NCI-H146 (cell line): ENCODE results near the gene PSMD2.

Experiments
- DNase-seq: peaks from one replicate; lab custom pipeline; 2025; lab: John Stamatoyannopoulos, UW

PSMD2 gene

DNA sequence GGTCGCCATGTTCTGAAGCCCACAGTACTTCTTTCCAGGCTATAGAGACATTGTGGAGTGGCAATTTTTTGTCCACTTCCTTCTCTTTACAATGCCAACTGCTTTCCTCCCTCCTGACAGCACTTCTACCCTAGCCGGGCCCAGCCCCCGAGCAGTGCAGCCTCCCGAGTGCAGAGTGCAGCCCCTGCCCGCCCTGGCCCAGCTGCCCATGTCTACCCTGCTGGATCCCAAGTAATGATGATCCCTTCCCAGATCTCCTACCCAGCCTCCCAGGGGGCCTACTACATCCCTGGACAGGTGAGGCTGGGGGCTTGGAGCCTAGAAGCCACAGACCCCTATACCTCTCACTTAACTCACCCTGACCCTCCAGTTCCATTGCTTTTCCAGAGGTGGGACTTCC, 18.2 kb downstream of the PSMD2 start:
- DNase-seq: no peak

DNA sequence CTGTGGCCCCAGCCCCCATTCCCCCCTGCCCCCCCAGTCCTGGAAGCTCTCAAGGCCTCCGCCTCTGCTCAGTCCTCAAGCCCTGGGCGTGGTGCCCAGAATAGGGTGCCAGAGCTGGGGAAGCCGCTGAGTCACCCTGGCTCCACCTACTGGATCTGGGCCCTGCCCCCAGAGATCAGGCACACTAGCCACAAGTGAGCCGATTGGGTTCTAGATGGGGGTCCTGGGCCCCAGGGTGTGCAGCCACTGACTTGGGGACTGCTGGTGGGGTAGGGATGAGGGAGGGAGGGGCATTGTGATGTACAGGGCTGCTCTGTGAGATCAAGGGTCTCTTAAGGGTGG, 21.0 kb downstream of the PSMD2 start:
- no peak for DNase-seq

DNA sequence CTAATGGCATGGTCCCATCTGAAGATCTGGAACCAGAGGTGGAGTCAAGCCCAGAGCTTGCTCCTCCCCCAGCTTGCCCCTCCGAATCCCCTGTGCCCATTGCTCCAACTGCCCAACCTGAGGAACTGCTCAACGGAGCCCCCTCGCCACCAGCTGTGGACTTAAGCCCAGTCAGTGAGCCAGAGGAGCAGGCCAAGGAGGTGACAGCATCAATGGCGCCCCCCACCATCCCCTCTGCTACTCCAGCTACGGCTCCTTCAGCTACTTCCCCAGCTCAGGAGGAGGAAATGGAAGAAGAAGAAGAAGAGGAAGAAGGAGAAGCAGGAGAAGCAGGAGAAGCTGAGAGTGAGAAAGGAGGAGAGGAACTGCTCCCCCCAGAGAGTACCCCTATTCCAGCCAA, 22.6 kb downstream of the PSMD2 start:
- DNase-seq: no peak

DNA sequence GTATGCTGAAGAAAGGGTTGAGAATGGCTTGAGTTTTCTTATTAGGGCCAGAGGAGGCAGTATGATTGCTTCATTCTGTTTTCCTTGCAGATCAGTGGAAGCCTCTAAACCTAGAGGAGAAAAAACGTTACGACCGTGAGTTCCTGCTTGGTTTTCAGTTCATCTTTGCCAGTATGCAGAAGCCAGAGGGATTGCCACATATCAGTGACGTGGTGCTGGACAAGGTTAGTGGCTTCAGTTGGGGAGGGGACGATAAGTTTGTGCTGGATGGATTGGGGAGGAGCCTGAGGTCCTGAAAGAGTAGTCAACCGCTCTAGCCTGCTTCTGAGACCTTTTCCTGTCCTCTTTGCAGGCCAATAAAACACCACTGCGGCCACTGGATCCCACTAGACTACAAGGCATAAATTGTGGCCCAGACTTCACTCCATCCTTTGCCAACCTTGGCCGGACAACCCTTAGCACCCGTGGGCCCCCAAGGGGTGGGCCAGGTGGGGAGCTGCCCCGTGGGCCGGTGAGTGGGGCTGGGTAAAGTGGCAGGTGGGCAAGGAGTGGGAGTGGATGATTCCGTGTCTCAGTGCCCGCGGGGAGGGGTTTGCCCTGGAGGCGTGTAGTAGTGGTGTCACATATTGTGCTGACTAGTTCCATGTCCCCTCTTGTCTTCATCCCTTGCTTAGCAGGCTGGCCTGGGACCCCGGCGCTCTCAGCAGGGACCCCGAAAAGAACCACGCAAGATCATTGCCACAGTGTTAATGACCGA, 23.9 kb downstream of the PSMD2 start:
- DNase-seq: no peak

DNA sequence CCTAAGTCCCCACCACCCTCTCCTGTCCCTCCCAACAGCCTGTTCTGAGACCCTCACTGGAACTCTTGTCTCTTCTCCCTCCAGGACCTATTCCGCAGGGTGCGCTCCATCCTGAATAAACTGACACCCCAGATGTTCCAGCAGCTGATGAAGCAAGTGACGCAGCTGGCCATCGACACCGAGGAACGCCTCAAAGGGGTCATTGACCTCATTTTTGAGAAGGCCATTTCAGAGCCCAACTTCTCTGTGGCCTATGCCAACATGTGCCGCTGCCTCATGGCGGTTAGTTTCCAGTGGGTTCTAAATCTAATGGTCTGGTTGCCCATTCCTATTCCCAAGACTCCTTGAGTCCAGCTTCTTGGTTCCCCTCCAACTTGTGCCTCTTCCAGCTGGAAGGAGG, 24.7 kb downstream of the PSMD2 start:
- DNase-seq: no peak

DNA sequence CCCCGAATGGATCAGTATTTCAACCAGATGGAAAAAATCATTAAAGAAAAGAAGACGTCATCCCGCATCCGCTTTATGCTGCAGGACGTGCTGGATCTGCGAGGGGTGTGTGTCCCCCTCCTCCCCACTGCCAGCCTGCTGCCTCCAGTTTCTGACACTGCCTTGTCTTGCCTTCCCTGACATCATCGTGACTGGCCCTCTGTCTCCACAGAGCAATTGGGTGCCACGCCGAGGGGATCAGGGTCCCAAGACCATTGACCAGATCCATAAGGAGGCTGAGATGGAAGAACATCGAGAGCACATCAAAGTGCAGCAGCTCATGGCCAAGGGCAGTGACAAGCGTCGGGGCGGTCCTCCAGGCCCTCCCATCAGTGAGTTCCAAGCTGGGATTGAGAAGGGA, 26.2 kb downstream of the PSMD2 start:
- DNase-seq: no peak

DNA sequence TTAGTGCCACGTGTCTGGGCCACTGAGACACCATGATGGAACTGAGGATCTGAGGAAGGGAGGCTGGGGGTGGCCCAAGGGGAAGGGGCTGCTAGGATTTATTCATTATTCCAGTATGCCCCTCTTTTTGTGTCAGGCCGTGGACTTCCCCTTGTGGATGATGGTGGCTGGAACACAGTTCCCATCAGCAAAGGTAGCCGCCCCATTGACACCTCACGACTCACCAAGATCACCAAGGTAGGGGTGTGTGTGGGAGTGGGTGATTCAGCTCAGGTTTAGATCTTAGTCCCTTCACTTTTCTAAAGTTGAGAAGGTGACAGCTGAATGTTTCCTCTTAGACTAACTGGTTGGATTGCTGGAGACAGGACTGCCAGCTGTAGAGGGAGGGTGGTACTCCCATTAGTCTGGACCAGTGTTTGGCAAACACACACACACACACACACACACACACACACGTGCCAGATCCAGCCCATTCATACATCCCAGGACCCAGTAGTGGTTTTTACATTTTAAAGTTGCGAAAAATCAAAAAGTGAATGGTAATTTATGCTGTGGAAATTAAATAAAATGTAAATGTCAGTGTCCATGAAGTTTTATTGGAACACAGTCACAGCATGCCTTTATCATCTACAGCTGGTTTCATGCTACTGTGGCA, 26.8 kb downstream of the PSMD2 start:
- DNase-seq: no peak

DNA sequence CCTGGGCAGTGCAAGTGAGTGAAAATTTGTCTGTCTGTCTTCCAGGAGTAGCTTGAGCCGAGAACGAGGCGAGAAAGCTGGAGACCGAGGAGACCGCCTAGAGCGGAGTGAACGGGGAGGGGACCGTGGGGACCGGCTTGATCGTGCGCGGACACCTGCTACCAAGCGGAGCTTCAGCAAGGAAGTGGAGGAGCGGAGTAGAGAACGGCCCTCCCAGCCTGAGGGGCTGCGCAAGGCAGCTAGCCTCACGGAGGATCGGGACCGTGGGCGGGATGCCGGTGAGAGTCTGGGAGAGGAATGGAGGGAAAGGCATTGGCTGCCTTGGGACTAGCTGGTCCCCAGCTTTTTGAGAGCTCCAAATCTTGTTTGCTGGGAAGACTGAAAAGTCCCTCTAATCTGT, 28.1 kb downstream of the PSMD2 start:
- no peak for DNase-seq

DNA sequence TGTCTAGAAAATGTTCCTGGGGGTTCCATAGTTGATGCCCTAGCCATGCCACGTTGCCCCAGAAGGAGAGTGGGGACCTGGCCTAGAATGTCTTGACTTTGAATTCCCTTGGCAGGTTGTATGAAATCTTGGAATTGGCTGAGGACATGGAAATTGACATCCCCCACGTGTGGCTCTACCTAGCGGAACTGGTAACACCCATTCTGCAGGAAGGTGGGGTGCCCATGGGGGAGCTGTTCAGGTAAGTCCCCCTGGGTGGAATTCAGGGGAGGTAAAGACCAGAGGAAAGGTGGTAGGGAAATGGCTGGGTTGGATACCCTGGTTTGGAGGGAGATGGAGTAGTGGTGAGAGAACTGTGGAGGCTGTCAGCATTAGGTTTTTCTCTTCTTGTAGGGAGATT, 29.5 kb downstream of the PSMD2 start:
- no peak for DNase-seq

DNA sequence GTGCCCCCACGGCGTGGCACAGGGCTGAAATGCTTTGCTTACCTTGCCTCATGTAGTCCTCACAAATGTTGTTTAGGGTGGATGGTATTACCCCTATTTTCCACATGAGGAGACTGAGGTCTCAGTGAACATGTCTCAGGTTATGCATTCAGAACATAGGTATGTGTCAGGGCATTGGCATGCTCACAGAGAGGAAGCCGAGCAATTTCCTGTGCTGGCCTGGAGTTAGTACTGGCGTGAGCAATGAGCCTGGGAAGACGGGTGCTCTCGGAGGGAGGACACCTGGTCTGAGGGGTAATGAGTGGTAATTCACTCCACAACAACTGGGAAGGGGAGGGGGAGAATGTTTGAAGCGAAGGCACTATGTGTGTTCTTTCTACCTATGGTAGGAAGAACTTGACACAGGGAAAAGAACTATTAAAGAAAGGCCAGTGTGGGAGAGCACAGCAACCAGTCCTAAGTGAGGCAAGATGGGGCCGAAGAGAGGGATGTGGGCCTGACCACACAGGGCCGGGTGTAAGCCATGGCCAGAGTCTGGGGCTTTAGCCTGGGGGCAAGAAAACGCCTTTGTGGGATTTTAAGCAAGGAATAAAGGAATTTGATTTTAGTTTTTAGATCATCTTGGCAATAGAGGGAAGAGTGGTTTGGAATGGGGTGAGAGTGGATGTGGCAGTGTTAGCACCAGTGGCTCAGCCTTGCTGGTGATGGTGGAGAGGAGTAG, 33.5 kb downstream of the PSMD2 start:
- DNase-seq: no peak

DNA sequence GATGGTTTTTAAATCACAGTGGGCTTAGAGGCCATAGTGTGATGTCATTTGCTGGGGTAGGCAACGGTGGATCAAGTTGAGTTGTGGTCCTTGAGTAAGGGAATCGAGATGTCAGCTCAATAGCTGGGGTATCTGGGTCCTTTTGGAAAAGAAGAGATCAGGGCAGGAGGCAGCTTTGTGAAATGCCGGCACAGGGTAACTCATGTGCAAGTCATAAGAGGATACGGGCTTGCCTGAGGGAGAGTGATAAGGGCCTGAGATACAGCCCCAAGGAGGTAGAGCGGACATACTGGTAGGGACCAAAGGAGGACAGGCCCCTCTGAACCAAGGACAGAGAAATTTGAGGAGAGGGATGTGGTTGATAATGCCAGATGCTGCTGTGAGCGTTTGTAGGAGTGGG, 34.1 kb downstream of the PSMD2 start:
- DNase-seq: no peak

DNA sequence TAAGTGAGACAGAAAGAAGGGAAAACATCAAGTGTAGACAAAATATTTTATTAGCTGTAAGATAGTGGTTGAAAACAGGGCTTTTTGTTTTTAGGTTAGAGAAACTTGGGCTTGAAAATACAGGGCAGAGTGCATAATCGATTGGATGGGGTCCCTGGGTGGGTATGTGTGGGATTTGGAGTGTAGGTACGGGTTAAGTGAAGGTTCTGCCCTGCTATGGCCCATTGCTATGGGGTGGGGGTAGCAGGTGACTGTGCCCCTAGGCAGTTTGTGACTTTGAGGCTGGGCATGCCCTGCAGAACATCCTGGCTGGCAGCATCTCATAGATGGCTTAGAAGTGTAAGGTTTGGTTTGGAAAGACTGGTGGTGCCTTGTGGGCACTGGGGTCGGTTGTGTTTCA, 34.7 kb downstream of the PSMD2 start:
- DNase-seq: no peak

DNA sequence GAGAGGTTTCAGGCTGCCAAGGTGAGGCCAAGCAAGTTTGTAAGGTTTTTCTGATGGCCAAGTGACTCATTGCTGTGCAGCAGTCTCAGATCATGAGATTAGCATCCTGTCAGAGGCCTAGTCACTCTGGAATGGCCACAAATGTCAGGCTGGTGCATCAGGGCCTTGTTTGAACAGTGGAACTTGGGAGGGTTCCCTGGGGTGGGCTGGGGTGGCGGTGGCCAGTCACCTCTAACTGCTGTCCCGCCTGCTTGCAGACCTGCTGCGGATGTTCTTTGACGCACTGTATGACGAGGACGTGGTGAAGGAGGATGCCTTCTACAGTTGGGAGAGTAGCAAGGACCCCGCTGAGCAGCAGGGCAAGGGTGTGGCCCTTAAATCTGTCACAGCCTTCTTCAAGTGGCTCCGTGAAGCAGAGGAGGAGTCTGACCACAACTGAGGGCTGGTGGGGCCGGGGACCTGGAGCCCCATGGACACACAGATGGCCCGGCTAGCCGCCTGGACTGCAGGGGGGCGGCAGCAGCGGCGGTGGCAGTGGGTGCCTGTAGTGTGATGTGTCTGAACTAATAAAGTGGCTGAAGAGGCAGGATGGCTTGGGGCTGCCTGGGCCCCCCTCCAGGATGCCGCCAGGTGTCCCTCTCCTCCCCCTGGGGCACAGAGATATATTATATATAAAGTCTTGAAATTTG, 35.6 kb downstream of the PSMD2 start:
- DNase-seq: no peak

DNA sequence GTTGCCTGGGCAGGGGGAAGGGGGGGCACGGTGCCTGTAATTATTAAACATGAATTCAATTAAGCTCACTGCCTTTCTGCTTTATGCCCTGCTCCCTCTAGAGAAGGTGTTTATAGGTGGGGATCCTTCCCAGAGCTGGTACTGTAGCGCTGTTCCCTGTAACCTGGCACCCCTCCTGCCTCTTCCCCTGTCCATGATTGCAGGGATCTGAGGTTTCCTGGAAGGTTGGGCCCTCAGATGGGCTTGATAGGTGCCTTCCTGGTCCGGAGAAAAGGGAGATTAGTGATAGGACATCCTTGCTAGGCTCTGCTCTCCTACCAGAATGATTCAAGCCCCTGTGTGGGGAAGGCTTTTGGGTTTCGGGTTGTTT, 36.2 kb downstream of the PSMD2 start:
- peak; percentile 46 for DNase-seq

DNA sequence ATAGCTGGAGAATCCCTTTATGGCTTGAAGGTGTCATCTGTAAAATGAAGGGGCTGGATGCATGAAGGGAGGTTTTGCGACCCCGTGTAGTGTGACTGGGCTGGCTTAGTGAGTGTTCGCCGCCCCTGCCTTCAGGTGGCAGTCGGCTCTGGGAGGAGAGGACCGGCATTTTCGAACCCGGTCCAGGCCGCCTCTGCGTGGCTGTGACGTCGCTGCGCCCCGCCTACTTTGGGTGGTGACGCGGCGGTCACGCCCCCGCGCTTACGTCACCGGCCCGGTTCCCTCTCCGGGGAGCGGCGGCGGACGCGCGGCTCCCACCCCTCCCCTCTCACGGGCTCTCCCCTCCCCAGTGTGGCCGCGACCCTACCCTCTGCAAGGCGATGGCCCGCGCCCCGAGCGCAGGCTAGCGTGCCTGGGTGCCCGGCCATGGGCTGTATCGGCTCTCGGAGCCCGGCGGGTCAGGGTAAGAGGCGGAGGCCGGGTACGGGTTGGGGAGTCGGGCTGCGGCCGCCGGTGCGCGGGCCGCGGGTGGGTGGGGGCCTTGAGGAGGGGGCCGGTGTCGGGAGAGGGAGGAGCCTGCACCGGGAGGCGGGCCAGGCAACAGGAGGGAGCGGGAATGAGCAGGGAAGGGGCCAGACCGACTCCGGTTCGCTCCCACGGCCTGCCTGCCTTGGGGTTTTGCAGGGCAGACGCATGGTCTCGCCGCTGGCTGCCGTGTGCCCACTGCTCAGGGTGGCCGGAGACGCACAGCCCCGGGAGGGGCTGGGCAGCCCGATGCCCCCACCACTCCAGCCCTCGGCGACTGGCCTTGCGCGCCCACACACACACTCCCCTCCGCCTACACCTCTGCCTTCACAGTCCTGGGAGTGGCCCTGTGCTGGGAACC, 36.9 kb downstream of the PSMD2 start:
- DNase-seq: peak; percentile 86

DNA sequence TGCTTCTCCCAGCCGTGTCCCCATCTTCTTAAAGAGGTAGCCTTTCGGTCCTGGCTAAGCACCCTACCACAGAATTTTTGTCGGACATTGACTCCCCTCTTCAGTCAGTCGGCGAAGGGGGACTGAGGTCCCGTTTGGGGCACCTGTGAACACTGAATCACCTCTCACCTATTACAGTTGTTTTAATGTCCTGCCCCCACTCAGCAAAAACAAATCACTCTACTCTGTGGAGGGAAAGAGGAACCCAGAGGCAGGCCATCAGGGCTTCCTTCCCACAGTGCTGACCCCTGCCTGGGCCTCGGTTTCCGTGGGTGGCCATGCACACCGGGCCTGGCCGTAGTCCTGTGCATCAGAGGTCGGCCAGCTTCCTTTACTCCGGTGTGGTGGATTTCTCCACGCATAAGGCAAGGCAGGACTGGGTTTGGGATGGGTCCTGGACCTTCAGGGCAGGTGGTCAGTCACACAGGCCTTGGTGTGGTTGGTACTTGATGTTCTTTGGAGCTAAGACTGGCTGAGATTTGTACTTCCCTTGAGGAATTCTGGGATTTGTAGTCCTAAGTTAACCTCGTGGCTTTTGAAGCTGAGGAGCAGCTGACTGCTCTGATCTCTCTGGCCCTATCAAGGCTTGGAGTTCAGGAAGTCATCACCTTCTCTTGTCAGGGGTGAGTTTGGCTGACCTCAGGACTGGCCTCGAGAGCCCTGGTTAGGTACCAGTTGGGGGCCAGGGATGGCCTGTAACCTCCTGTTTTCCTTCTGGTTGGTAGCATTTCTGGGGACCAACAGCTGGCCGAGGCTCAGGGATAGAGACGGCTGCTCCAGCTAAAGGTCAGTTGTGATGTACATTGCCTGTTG, 37.7 kb downstream of the PSMD2 start:
- DNase-seq: peak; percentile 59

DNA sequence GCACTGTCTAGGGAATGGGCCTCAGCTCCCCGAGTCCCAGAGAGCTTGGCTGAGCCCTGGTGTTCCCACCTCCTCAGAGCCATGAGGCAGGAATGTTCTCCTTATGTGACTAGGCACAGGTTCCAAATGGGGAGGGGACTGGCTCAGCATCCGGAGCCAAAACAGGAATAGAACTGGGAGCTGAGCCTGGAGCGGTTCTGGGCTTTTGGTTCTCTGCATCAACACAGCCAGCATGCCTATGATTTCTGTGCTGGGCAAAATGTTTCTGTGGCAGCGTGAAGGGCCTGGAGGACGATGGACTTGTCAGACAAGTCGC, 38.3 kb downstream of the PSMD2 start, which contains the start of gene FAM131A:
Gene FAM131A (plus strand): TSS at position 202 of the 316 bp plus-strand sequence. CDS start 31 bp downstream, at position 233.
- no peak for DNase-seq

DNA sequence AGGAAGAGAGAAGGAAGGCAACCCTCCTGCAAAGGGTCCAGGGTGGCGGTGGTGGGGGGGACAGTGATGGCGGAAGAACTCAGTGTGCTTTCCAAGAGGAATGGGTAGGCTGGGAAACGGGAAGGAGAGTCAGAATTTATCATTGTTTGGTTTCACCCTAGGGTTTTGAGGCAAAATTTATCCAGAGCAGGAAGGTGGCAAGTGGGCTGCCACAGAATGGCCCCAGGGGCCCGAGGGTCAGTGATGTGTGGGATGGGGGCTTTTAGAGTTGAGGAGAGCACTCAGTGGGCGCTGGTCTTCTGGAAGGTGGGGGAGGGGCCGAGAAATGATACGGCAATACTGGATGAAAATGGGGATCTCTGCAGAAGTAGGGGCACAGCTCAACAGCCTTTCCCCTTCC, 38.9 kb downstream of the PSMD2 start:
- no peak for DNase-seq

DNA sequence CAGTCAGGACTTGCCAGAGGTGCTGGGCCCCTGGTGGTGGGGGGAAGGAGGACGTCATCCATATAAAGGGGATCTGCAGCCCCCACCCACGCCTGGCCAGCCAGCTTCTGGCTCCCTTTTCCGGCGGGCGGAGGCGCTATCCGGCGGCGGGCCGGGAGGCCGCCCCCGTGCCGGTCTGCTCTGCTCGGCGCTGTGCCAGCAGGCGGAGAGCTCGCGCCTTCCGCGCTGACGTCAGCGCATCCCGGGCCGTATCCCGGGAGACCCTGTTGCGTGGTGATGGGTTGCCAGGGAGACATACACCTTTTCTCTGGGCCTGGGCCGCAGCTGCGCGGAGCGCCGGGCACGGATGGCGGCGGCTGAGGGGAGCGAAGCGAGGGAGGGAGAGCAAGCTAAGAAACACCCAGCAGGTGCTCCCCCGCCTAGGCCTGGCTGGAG, 39.5 kb downstream of the PSMD2 start:
- DNase-seq: peak; percentile 98

DNA sequence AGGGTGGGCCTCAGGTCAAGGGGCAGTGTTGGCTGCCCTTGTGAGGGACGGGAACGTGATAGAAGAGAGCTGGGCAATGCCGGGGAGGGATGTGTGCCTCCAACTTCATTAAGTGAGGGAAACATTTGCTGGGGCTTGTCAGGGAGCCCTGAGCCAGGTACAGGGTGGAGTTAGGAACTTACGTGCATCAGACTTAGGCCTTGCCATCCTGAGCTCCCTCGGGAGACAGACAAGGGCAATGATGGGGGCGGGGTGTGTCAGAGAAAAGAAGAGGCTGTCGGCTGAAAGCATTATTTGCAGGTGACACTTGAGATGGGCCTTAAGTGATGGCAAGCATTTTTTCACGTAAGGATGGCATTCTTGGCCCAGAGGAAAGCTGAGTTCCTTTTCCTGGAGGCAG, 40.0 kb downstream of the PSMD2 start:
- no peak for DNase-seq
